Stimulated activated CD4-positive, alpha-beta T cell treated with anti-CD3 and anti-CD28 coated beads, Interleukin-15, amount 100 ng/mL, for 1 hour (primary cell): ENCODE measurements around the gene PCDHGA9.
"Not testable (repeated sequence)": the region's sequence is repeated elsewhere in the genome, so short reads cannot be mapped to it uniquely, and the experiment has no call there.

ENCODE experiments used
- DNase-seq, 2 donors: peaks; one replicate each; pipeline ENCODE4 v3.0.0-alpha.2; 2020; ENCODE audit warnings: low read depth in 1 of 2, low spot score in 1 of 2

Gene PCDHGA9

DNA sequence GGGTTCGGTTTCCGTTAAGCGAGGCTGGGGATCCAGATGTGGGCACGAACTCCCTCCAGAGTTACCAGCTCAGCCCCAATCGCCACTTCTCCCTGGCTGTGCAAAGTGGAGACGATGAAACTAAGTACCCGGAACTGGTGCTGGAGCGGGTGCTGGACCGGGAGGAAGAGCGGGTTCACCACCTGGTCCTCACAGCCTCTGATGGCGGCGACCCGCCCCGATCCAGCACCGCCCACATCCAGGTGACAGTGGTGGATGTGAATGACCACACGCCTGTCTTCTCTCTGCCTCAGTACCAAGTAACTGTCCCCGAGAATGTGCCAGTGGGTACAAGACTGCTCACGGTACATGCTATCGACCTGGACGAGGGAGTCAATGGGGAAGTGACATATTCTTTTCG lies 19.2 kb upstream of the PCDHGA9 start:
- no peak for DNase-seq

DNA sequence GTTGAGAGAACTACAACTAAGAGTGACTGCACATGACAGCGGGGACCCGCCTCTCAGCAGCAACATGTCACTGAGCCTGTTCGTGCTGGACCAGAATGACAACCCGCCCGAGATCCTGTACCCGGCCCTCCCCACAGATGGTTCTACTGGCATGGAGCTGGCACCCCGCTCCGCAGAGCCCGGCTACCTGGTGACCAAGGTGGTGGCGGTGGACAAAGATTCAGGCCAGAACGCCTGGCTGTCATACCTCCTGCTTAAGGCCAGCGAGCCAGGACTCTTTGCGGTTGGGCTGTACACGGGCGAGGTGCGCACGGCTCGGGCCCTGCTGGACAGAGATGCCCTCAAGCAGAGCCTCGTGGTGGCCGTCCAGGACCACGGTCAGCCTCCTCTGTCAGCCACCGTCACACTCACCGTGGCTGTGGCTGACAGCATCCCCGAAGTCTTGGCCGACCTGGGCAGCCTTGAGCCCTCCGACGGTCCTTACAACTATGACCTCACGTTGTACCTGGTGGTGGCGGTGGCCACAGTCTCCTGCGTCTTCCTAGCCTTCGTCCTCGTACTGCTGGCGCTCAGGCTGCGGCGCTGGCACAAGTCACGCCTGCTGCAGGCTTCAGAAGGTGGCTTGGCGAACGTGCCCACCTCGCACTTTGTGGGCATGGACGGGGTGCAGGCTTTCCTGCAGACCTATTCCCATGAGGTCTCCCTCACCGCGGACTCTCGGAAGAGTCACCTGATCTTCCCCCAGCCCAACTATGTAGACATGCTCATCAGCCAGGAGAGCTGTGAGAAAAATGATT lies 17.9 kb upstream of the PCDHGA9 start:
- DNase-seq = no peak

DNA sequence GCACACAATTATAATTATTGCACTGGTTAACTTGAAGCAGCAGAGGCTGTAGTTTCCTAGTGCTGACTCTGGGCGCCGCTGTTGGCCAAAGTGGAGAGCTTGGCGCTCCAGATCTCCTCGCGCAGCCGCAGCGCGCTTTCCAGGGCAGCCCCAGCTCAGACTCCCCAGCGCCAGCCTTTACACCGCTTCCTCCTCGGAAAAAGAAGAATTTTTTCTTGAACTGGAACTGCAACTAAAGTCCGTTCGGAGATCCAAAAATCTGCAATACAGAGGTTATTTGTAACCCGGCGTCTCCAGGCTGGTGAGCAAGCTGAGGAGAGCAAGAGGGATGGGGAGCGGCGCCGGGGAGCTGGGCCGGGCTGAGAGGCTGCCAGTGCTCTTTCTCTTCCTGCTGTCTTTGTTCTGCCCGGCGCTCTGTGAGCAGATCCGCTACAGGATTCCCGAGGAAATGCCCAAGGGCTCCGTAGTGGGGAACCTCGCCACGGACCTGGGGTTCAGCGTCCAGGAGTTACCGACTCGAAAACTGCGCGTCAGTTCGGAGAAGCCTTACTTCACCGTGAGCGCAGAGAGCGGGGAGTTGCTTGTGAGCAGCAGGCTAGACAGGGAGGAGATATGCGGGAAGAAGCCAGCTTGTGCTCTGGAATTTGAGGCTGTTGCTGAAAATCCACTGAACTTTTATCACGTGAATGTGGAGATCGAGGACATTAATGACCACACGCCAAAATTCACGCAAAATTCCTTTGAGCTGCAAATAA lies 14.8 kb upstream of the PCDHGA9 start, which contains the start of gene PCDHGB4:
TSS of gene PCDHGB4 (plus strand) at position 142 of the 755 bp plus-strand sequence. CDS start at position 329, 187 bp downstream.
- DNase-seq = not testable (repeated sequence)

DNA sequence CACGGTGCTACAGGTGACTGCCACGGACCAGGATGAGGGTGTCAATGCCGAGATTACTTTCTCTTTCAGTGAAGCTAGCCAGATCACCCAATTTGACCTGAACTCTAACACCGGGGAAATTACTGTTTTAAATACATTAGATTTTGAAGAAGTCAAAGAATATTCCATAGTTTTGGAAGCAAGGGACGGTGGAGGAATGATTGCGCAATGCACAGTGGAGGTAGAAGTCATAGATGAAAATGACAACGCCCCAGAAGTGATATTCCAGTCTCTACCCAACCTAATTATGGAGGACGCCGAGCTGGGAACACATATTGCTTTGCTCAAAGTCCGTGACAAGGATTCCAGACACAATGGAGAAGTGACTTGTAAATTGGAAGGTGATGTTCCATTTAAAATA lies 13.9 kb upstream of the PCDHGA9 start:
- DNase-seq = no peak

DNA sequence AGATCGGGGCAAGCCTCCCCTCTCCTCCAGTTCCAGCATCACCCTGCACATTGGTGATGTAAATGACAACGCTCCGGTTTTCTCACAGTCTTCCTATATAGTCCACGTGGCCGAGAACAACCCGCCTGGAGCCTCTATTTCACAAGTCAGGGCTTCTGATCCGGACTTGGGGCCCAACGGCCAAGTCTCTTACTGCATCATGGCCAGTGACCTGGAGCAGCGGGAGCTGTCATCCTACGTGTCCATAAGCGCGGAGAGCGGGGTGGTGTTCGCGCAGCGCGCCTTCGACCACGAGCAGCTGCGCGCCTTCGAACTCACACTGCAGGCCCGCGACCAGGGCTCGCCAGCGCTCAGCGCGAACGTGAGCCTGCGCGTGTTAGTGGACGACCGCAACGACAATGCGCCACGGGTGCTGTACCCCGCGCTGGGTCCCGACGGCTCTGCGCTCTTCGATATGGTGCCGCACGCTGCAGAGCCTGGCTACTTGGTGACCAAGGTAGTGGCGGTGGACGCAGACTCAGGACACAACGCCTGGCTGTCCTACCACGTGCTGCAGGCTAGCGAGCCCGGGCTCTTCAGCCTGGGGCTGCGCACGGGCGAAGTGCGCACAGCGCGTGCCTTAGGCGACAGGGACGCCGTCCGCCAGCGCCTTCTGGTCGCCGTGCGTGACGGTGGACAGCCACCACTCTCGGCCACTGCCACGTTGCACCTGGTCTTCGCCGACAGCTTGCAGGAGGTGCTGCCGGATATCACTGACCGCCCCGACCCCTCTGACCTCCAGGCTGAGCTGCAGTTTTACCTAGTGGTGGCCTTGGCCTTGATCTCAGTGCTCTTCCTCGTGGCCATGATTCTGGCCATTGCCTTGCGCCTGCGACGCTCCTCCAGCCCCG lies 13.2 kb upstream of the PCDHGA9 start:
- no peak for DNase-seq

DNA sequence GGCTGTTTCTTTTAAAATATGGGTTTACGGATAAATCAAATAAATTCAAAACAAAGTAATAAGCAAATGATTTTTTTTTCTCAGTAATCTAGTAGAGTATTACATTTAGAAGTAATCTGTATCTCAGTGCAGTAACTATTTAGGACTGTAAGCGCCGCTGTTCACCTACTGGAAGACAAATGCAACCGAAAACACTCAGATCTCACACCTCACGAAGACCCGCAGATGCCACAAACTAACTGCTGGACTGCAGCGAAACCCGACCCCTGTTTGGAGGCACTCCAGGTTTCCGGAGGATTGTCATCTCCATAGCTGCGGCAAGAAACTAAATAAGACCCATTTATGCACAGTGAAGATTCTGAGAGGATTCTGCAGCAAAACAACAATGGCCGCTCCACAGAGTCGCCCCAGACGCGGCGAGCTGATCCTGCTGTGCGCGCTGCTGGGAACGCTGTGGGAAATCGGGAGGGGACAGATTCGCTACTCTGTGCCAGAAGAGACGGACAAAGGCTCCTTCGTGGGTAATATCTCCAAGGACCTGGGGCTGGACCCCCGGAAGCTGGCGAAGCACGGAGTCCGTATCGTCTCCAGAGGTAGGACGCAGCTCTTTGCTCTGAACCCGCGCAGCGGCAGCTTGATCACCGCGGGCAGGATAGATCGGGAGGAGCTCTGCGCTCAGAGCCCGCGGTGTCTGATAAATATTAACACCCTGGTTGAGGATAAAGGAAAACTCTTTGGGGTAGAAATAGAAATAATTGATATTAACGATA lies 10.0 kb upstream of the PCDHGA9 start, which contains the start of gene PCDHGA8:
TSS of gene PCDHGA8 (plus strand) at position 205 of the 770 bp plus-strand sequence. CDS start at position 386, 181 bp downstream.
- DNase-seq = no peak

DNA sequence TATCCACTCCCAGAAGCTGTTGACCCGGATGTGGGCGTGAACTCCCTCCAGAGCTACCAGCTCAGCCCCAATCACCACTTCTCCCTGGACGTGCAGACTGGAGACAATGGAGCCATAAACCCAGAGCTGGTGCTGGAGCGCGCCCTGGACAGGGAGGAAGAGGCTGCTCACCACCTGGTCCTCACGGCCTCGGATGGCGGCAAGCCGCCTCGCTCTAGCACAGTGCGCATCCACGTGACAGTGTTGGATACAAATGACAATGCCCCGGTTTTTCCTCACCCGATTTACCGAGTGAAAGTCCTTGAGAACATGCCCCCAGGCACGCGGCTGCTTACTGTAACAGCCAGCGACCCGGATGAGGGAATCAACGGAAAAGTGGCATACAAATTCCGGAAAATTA lies 9.3 kb upstream of the PCDHGA9 start:
- DNase-seq = no peak

DNA sequence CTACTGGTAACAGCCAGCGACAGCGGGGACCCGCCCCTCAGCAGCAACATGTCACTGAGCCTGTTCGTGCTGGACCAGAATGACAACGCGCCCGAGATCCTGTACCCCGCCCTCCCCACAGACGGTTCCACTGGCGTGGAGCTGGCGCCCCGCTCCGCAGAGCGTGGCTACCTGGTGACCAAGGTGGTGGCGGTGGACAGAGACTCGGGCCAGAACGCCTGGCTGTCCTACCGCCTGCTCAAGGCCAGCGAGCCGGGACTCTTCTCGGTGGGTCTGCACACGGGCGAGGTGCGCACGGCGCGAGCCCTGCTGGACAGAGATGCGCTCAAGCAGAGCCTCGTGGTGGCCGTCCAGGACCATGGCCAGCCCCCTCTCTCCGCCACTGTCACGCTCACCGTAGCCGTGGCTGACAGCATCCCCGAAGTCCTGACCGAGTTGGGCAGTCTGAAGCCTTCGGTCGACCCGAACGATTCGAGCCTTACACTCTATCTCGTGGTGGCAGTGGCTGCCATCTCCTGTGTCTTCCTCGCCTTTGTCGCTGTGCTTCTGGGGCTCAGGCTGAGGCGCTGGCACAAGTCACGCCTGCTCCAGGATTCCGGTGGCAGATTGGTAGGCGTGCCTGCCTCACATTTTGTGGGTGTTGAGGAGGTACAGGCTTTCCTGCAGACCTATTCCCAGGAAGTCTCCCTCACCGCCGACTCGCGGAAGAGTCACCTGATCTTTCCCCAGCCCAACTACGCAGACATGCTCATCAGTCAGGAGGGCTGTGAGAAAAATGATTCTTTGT lies 8.0 kb upstream of the PCDHGA9 start:
- not testable (repeated sequence) for DNase-seq

DNA sequence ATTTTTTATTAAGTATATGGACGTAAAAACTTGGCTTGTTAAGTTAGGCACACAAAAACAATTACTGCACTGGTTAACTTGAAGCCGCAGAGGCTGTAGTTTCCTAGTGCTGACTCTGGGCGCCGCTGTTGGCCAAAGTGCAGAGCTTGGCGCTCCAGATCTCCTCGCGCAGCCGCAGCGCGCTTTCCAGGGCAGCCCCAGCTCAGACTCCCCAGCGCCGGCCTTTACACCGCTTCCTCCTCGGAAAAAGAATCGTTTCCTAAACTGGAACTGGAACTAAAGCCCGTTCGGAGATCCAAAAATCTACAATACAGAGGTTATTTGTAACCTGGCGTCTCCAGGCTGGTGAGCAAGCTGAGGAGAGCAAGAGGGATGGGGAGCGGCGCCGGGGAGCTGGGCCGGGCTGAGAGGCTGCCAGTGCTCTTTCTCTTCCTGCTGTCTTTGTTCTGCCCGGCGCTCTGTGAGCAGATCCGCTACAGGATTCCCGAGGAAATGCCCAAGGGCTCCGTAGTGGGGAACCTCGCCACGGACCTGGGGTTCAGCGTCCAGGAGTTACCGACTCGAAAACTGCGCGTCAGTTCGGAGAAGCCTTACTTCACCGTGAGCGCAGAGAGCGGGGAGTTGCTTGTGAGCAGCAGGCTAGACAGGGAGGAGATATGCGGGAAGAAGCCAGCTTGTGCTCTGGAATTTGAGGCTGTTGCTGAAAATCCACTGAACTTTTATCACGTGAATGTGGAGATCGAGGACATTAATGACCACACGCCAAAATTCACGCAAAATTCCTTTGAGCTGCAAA lies 4.6 kb upstream of the PCDHGA9 start, which contains the start of gene PCDHGB5:
TSS of gene PCDHGB5 (plus strand) at position 192 of the 796 bp plus-strand sequence. CDS start at position 373, 181 bp downstream.
- DNase-seq = peak in 1 of 2 donors; percentile 35

DNA sequence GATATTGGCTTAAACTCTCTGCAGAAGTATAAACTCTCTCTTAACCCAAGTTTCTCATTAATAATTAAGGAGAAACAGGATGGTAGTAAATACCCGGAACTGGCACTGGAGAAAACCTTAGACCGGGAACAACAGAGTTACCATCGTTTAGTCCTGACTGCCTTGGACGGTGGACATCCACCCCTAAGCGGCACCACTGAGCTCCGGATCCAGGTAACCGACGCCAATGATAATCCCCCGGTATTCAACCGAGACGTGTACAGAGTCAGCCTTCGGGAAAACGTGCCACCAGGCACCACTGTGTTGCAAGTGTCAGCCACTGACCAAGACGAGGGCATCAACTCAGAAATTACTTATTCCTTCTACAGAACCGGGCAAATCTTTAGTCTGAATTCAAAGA lies 4.0 kb upstream of the PCDHGA9 start:
- no peak for DNase-seq

DNA sequence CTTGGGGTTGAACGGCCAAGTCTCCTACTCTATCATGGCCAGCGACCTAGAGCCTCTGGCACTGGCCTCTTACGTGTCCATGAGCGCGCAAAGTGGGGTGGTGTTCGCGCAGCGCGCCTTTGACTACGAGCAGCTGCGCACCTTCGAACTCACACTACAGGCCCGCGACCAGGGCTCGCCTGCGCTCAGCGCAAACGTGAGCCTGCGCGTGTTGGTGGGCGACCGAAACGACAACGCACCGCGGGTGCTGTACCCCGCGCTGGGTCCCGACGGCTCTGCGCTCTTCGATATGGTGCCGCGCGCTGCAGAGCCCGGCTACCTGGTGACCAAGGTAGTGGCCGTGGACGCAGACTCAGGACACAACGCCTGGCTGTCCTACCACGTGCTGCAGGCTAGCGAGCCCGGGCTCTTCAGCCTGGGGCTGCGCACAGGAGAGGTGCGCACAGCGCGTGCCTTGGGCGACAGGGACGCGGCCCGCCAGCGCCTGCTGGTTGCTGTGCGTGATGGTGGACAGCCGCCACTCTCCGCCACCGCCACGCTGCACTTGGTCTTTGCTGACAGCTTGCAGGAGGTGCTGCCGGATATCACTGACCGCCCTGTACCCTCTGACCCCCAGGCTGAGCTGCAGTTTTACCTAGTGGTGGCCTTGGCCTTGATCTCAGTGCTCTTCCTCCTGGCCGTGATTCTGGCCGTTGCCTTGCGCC lies 2.9 kb upstream of the PCDHGA9 start:
- no peak for DNase-seq

DNA sequence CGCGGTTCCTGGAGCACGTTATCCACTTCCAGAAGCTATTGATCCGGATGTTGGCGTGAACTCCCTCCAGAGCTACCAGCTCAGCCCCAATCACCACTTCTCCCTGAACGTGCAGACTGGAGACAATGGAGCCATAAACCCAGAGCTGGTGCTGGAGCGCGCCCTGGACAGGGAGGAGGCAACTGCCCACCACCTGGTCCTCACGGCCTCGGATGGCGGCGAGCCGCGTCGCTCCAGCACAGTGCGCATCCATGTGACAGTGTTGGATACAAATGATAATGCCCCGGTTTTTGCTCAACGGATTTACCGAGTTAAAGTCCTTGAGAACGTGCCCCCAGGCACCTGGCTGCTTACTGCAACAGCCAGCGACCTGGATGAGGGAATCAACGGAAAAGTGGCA lies 809 bp downstream of the PCDHGA9 start:
- DNase-seq = no peak

DNA sequence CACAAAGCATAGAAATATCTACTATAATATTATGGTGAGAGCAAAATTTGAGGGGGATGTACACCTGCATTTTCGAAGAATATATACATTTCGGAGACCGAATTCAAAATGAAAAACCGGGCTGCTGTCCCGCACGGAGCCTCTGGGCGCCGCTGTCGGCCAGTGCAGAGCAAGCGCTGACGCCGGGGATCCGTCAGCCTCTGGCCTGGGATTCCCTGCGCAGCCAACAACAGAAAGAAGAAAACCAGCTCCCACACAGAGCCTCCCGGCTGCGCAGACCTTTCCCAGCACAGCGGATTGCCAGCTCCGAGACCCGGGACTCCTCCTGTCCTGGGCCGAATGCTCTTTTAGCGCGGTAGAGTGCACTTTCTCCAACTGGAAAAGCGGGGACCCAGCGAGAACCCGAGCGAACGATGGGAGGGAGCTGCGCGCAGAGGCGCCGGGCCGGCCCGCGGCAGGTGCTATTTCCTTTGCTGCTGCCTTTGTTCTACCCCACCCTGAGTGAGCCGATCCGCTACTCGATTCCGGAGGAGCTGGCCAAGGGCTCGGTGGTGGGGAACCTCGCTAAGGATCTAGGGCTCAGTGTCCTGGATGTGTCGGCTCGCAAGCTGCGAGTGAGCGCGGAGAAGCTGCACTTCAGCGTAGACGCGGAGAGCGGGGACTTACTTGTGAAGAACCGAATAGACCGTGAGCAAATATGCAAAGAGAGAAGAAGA lies 5.4 kb downstream of the PCDHGA9 start, which contains the start of gene PCDHGB6:
TSS of gene PCDHGB6 (plus strand) at position 232 of the 716 bp plus-strand sequence. CDS start at position 414, 182 bp downstream.
- DNase-seq = peak in 1 of 2 donors; percentile 30

DNA sequence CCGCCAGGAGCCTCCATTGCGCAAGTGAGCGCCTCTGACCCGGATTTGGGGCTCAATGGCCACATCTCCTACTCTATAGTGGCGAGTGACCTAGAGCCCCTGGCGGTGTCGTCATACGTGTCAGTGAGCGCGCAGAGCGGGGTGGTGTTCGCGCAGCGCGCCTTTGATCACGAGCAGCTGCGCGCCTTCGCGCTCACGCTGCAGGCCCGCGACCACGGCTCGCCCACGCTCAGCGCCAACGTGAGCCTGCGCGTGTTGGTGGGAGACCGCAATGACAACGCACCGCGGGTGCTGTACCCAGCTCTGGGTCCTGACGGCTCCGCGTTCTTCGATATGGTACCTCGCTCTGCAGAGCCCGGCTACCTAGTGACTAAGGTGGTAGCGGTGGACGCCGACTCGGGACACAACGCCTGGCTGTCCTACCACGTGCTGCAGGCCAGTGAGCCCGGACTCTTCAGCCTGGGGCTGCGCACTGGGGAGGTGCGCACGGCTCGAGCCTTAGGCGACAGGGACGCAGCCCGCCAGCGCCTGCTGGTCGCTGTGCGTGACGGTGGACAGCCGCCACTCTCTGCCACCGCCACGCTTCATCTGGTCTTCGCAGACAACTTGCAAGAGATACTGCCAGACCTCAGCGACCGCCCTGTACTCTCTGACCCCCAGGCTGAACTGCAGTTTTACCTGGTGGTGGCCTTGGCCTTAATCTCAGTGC lies 7.2 kb downstream of the PCDHGA9 start:
- DNase-seq = no peak

DNA sequence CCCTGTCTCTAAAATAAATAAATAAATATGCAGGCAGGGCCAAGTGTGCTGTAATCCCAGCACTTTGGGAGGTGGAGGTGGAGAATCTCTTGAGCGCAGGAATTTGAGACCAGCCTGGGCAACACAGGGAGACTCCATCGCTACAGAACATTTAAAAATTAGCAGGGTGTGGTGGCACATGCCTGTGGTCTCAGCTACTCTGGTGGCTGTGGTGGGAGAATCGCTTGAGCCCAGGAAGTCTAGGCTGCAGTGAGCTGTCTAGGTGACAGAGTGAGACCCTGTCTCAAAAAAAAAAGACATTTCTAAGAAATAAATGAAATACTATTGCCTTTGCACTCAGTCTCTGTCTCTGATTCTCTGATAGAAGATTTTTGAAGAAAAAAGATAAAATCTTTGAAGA lies 9.0 kb downstream of the PCDHGA9 start:
- no peak for DNase-seq

DNA sequence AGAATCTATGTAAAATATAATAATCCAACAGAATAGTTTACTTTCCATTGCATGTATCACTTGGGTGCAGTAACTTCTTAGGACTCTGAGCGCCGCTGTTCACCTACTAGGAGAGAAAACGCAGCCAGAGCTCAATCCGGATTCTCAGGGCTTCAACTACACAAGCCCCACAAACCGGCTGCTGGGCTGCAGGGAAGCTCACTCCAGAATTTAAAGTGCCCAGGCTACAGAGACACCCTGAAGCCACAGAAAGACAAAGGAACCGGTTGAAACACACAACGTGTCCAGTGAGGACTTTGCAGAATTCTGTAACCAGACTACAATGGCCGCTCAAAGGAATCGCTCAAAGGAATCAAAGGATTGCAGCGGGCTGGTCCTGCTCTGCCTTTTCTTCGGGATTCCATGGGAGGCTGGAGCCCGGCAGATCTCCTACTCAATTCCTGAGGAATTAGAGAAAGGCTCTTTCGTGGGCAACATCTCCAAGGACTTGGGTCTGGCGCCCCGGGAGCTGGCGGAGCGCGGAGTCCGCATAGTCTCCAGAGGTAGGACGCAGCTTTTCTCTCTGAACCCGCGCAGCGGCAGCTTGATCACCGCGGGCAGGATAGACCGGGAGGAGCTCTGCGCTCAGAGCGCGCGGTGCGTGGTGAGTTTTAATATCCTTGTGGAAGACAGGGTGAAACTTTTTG lies 10.4 kb downstream of the PCDHGA9 start, which contains the start of gene PCDHGA10:
TSS of gene PCDHGA10 (plus strand) at position 134 of the 686 bp plus-strand sequence. CDS start at position 323, 189 bp downstream.
- no peak for DNase-seq
